ENCODE measurements around the gene ZYX. TPM values are rescaled to one million over a fixed set of nuclear protein-coding genes. Genes with fewer than 3 reads are reported as not detected.
A peak's percentile ranks its signal among the peaks of the same experiment; 100 is the strongest.
"Not testable (repeated sequence)": the region's sequence is repeated elsewhere in the genome, so short reads cannot be mapped to it uniquely, and the experiment has no call there.

ZYX gene
- total RNA-seq, 2 experiments from 2014 or later, result 137 to 140 TPM

DNA sequence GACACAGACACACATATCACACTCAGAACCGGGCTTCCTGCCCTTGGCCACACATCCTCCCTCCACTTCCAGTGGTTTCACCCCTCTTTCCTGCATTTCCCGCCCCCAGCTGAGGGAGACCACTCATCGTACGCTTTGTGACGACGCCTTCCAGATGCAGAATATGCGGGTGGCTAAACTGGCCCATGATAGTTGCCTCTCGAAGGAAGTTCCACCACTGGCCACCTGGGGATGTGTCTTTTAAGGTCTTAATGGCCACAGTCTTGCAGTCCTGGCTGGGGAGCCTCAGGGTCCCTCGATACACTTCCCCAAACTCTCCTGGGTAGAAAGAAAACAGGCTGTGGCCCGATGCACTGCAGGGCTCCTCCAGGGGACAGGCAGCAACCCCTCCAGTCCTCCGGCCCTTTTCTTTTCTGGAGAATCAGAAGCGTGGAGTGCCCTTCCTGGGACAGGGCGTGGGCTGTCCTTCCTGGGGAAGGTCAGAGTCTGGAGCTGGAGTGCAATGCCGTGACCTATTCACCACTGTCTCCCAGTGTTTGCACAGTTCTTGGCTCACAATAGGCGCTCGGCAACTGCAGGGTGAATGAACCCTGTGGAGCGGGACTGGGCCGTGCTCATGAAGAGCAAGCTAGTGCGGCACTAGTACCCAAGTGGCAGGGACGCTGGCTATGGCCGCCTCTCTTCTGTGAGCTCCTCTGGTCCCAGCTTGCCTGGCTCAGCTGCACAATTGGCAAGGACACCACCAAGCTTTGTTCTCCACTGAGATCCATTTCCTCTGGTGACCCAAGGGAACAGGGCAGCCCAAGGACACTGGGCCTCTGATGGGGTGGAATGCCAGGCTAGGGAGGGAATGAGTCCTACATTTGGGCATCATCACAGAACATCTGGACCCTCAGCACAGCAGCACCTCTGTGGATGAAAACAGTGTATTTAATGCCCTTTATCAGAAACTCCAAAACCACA lies 14.3 kb downstream of the ZYX start:
- Mint-ChIP-seq H3K4me1 (ENCODE audit: low read depth) (peaks cover 3% of the 10 kb centered on the region), H3K36me3 (peaks cover 3% of the 10 kb centered on the region), H3K4me3 (no peak overlapping the region), H3K9me3 (no peaks in the 10 kb centered on the region), H3K27me3 (no peaks in the 10 kb centered on the region), H3K27ac (peak overlapping the region; percentile 19)
- DNase-seq, result no peak
- POLR2A ChIA-PET, result interaction anchor here (0.8 kb wide), 1 partner anchor 11 kb away, joined by 3 read pairs; no protein-coding TSS in a partner anchor
- intact Hi-C loops (cut with micrococcal nuclease), result no loop called here
- CTCF ChIA-PET, result interaction anchor here (2.0 kb wide), 1 partner anchor 12 kb away, joined by 5 read pairs; no protein-coding TSS in a partner anchor

DNA sequence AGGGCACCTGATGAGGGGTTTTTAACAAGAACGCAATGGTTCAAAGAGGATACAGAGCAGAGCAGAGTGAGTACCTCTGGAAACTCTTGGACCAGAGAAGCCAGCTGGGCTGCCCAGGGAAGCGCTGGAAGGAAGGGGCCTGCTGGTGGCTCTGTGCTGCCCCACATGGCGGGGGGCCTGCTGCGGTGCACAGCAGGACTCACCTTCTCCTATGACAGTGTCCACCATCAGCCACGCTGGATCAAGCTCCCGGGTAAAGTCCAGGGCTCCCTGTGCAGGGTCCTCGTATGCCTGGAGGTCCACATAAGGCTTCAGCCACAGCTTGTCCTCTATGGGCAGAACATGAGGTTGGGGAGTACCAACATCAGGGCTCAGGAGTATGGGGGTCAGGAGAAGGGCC lies 15.0 kb downstream of the ZYX start:
- ChIA-PET POLR2A (interaction anchor here (0.8 kb wide), 1 partner anchor 12 kb away, joined by 3 read pairs; no protein-coding TSS in a partner anchor), CTCF (interaction anchor here (2.0 kb wide), 1 partner anchor 13 kb away, joined by 5 read pairs; no protein-coding TSS in a partner anchor)
- no peaks in the 10 kb centered on the region for H3K9me3 Mint-ChIP-seq
- DNase-seq, result no peak
- no peak overlapping the region for H3K27ac Mint-ChIP-seq
- no peak overlapping the region for H3K4me3 Mint-ChIP-seq
- no peaks in the 10 kb centered on the region for H3K27me3 Mint-ChIP-seq
- H3K36me3 Mint-ChIP-seq, result peaks cover 2% of the 10 kb centered on the region
- intact Hi-C loops (cut with micrococcal nuclease), result no loop called here
- H3K4me1 Mint-ChIP-seq (ENCODE audit: low read depth), result peaks cover 3% of the 10 kb centered on the region

DNA sequence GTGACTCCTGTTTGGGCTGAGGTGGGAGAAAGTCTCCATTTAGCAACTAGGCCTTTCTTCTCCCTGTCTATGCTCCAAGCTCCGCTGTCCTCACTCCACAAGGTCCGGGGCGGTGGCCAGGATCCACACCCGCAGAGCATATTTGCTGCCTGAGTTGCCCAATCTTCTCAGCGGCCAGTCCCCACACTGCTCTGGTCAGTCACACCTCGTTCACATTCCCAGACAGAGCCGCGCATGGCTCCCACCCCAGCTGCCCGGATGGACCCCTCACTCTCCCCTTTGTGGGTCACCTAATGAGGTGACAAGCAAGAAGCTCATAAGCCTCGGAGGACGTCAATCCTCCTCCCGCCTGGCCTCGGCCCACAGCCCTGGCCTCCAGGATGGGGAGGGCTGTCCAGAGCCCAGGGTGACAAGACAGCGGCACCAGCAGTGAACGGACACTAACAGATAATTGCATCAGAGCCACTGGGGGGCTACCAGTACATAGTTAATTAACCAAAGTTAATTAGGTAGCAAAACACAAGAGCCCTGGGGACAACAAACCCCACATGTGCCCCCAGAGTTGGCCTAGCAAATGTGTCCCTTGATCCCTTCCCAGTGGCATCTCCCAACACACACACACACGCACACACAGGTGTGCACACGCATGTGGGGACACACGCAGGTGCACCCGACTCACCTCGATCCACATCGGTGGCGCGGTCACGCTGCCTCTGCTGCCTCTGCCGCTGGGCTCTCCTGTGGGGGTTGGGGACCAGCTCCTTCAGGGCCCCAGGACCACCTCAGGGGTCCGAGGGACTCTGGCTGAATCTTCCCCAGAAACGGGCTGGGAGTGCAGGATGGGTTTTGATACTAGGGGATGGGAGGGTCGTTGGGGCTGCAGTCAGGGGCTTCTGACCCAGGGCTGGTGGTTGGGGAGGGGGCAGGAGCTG lies 15.7 kb downstream of the ZYX start:
- no peaks in the 10 kb centered on the region for H3K36me3 Mint-ChIP-seq
- intact Hi-C loops (cut with micrococcal nuclease), result no loop called here
- ChIA-PET CTCF (interaction anchor here (2.0 kb wide), 1 partner anchor 13 kb away, joined by 5 read pairs; no protein-coding TSS in a partner anchor), POLR2A (no interaction called here)
- H3K27me3 Mint-ChIP-seq, result no peaks in the 10 kb centered on the region
- peaks cover 3% of the 10 kb centered on the region for H3K4me1 Mint-ChIP-seq (ENCODE audit: low read depth)
- H3K9me3 Mint-ChIP-seq, result no peaks in the 10 kb centered on the region
- no peak for DNase-seq
- H3K27ac Mint-ChIP-seq, result no peak overlapping the region
- no peak overlapping the region for H3K4me3 Mint-ChIP-seq

DNA sequence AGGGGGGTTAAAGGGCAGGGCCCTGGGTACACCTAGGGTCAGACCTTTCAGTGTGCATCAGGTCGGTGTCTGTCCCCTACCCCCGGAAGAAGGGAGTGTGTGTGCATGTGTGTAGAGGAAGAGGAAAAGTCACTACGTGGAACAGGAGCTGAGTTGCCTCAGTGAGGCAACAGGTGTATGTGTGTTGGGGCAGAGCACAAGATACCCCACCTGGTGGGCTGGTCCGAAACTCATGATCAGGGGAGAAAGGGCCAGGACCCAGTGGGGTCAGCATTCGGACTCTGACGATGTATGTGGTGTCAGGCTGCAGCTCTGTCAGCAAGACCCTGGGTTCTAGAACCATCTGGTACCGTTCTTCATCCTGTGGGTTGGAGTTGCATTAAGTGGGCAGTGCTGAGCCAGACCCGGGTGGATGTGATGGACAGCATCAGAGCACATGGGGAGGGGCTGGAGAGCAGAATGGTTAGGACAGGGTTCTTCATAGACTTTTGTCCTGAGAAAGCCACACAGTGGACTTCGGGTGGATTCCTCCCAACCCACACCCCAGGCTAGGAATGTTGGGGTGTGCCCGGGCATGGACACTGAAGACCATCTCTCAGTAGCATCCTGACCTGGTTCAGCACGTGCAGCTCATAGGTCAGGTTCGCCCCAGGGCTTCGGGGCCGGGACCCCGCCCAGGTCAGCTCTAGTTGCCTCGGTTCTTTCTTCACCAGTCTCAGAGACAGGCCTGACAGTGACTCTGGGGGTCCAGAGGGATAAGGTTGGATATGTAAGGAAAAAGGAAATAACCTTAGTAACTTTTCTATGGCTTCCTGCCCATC lies 16.8 kb downstream of the ZYX start:
- Mint-ChIP-seq H3K27me3 (no peaks in the 10 kb centered on the region), H3K36me3 (no peaks in the 10 kb centered on the region), H3K9me3 (no peaks in the 10 kb centered on the region), H3K27ac (no peak overlapping the region), H3K4me3 (no peak overlapping the region), H3K4me1 (ENCODE audit: low read depth) (peaks cover 5% of the 10 kb centered on the region)
- intact Hi-C loops (cut with micrococcal nuclease), result no loop called here
- ChIA-PET CTCF (no interaction called here), POLR2A (no interaction called here)
- no peak for DNase-seq

DNA sequence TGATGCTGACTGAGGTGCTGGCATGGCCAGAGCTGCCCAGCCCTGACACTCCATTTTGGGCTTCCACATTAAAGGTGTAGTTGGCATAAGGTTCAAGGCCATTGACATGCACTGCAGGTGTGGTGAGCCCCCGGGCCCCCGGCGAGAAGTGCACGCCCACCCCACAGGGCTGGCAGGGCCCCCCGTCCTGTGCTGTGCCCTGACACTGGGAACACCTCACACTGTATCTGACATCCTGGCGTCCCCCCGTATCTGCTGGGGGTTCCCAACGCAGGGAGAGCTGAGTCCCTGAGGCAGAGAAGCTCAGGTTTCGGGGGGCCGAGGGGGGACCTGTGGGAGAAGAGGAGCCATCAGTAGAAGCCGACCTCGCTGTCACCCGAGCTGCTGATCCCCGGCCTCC lies 17.5 kb downstream of the ZYX start:
- DNase-seq, result no peak
- ChIA-PET CTCF (interaction anchor here (0.9 kb wide), 1 partner anchor 18 kb away, joined by 3 read pairs; no protein-coding TSS in a partner anchor), POLR2A (no interaction called here)
- intact Hi-C loops (cut with micrococcal nuclease), result no loop called here
- peaks cover 8% of the 10 kb centered on the region for H3K4me1 Mint-ChIP-seq (ENCODE audit: low read depth)
- H3K4me3 Mint-ChIP-seq, result no peak overlapping the region
- no peaks in the 10 kb centered on the region for H3K36me3 Mint-ChIP-seq
- no peak overlapping the region for H3K27ac Mint-ChIP-seq
- no peaks in the 10 kb centered on the region for H3K27me3 Mint-ChIP-seq
- no peaks in the 10 kb centered on the region for H3K9me3 Mint-ChIP-seq

DNA sequence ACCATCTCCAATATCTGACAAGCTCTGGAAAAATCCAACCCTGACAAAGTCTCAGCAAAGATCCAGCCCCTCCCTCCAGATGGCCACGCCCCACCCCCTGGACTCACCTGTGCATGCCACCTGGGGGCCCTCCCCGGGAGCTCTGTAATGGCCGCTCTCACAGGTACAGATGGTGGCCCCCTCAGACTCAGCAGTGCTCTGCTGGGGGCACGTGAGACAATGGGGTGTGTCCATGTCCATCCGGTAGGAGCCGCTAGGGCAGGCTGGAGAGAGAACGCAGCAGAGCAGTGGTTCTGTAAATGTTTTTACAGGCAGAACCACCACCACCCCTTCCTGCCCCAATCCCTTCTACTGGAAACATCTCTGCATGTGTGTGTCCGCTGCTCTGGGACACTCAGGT lies 18.0 kb downstream of the ZYX start:
- Mint-ChIP-seq H3K4me3 (no peak overlapping the region), H3K27ac (no peak overlapping the region), H3K9me3 (no peaks in the 10 kb centered on the region), H3K36me3 (no peaks in the 10 kb centered on the region), H3K27me3 (no peaks in the 10 kb centered on the region), H3K4me1 (ENCODE audit: low read depth) (peaks cover 11% of the 10 kb centered on the region)
- POLR2A ChIA-PET, result no interaction called here
- DNase-seq, result no peak
- CTCF ChIA-PET, result interaction anchor here (0.9 kb wide), 1 partner anchor 19 kb away, joined by 3 read pairs; no protein-coding TSS in a partner anchor
- intact Hi-C loops (cut with micrococcal nuclease), result no loop called here

DNA sequence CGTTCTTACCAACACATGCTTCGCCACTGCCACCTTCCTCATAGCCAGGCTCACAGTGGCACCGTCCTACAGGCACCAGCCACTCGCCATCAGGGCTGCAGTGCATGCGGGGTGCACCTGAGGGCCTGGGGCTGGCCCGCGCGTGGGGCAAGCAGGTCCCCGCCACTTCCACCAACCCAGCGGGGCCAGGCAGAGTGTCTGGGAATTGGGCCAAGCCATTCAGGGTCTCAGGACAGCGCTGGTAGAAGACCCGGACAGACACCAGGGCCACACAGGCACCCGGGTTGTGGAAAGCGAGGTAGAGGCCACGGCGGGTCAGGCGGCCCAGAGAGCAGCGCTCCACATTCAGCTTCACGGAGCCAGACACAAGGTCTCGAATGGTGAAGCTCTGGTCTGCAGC lies 18.5 kb downstream of the ZYX start:
- H3K4me1 Mint-ChIP-seq (ENCODE audit: low read depth), result peaks cover 11% of the 10 kb centered on the region
- intact Hi-C loops (cut with micrococcal nuclease), result no loop called here
- CTCF ChIA-PET, result interaction anchor here (0.9 to 4.1 kb wide), 2 partner anchors 16 to 19 kb away, joined by 3 to 28 read pairs; no protein-coding TSS in a partner anchor
- no peak overlapping the region for H3K27ac Mint-ChIP-seq
- no peak for DNase-seq
- H3K9me3 Mint-ChIP-seq, result no peaks in the 10 kb centered on the region
- H3K4me3 Mint-ChIP-seq, result no peak overlapping the region
- POLR2A ChIA-PET, result no interaction called here
- H3K36me3 Mint-ChIP-seq, result no peaks in the 10 kb centered on the region
- no peaks in the 10 kb centered on the region for H3K27me3 Mint-ChIP-seq

DNA sequence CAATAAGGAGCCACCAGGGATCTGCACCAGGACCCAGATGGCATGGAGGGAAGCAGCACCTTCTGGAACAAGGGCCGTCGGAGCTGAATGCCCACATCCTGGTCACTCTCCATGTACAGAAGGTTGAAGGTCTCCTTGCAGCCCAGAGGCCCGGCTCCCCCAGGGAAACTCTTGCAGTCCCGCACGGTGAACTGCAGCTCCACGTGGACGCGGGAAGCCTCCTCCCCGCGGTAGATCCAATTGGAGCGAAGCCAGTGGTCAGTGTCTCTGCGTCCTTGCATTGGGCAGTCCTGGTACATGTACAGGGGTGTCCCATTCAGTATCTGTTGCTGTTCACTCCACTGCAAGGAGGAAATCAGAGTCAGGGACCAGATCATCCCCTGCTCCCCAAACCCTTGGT lies 20.1 kb downstream of the ZYX start:
- Mint-ChIP-seq H3K36me3 (no peaks in the 10 kb centered on the region), H3K27ac (no peak overlapping the region), H3K4me3 (no peak overlapping the region), H3K27me3 (no peaks in the 10 kb centered on the region), H3K4me1 (ENCODE audit: low read depth) (peaks cover 14% of the 10 kb centered on the region), H3K9me3 (no peaks in the 10 kb centered on the region)
- no peak for DNase-seq
- ChIA-PET POLR2A (no interaction called here), CTCF (interaction anchor here (1.6 to 4.1 kb wide), 2 partner anchors 15 to 102 kb away, joined by 4 to 28 read pairs; no protein-coding TSS in a partner anchor)
- intact Hi-C loops (cut with micrococcal nuclease), result no loop called here

DNA sequence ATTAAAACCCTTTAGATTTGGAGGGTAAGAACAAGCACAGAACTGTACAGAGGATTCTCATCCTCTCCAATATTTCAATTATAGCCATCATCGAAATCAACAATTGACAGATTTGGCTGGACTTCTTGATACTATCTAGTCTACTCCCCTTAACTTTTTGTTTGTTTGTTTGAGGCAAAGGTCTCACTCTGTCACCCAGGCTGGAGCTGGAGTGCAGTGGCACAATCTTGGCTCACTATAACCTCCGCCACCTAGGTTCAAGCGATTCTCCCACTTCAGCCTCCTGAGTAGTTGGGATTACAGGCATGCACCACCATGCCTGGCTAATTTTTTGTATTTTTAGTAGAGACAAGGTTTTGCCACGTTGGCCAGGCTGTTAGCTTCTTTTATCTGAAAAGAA lies 21.1 kb downstream of the ZYX start:
- H3K27ac Mint-ChIP-seq; DNase-seq; intact Hi-C loops (cut with micrococcal nuclease); H3K9me3 Mint-ChIP-seq; H3K4me3 Mint-ChIP-seq; H3K27me3 Mint-ChIP-seq; POLR2A ChIA-PET; H3K36me3 Mint-ChIP-seq: not testable (repeated sequence)
- peaks cover 23% of the 10 kb centered on the region for H3K4me1 Mint-ChIP-seq (ENCODE audit: low read depth)
- CTCF ChIA-PET, result interaction anchor here (0.9 to 4.1 kb wide), 5 partner anchors 14 to 187 kb away, joined by 3 to 28 read pairs (median 4); no protein-coding TSS in a partner anchor

DNA sequence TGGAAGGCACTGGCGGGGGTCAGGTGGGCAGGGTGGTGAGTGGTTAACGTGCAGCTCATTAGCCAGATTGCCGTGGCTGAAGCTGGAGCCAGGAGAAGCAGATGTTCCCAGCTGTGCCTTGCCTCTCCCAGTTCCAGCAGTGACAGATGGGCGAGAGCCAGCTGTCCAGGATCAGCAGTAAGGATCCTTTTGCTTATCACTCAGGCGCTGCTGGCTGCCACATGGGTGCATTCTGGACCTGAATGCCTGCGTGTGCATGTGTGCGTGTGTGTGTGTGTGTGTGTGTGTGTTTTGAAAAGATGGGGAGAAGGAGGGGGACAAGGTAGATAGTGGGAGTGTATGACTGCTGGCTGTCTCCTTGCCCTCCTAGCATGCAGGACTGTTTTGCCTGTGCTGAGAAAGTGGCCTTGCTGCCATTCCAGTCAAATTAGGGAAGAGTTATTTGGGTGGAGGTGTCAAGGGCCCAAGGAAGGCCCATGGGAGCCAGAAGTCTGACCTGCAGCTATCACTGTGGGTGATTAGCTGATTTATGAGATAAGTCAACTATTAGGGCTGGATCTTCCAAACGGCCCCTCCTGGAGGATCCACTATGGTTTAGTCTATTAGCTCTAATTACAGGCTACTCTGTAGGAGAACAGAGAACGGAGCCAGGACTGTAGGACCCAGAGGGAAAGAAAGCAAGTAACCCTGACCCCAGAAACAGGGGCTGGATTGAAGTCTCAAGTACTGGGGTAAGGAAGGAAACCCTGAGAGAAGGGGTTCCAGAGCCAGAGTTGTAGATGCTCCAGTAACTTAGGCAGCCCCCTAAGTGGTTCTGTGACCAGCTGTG lies 24.2 kb downstream of the ZYX start:
- intact Hi-C loops (cut with micrococcal nuclease), result loop anchor here (5.0 kb wide), 1 partner anchor 33 kb away; no protein-coding TSS in a partner anchor
- Mint-ChIP-seq H3K27me3 (no peaks in the 10 kb centered on the region), H3K4me3 (no peak overlapping the region), H3K27ac (no peak overlapping the region), H3K4me1 (ENCODE audit: low read depth) (peaks cover 50% of the 10 kb centered on the region), H3K9me3 (no peaks in the 10 kb centered on the region), H3K36me3 (peaks cover 2% of the 10 kb centered on the region)
- DNase-seq, result no peak
- CTCF ChIA-PET, result interaction anchor here (1.3 to 5.0 kb wide), 5 partner anchors 12 to 165 kb away, joined by 6 to 28 read pairs (median 6); partner anchors contain the start of gene ZYX
- POLR2A ChIA-PET, result interaction anchor here (0.5 to 2.3 kb wide), 3 partner anchors 20 to 25 kb away, joined by 3 to 8 read pairs (median 3); no protein-coding TSS in a partner anchor

Data from activated CD4-positive, alpha-beta memory T cell treated with anti-CD3 and anti-CD28 coated beads for 36 hours (primary cell).